CD8-positive, alpha-beta memory T cell (primary cell): ENCODE measurements around the gene SETD5. TPM values are rescaled to one million over a fixed set of nuclear protein-coding genes. Genes with fewer than 3 reads are reported as not detected.

Source experiments
- CTCF ChIA-PET: fragments of 350-600 bp; sonication (Branson Sonifier 250); formaldehyde crosslinking; loops from one replicate; lab custom pipeline; 2021; ENCODE audit warnings: antibody characterized with exemption; lab: Charles Lee
- POLR2A ChIA-PET: fragments of 350-600 bp; sonication (Branson Sonifier 250); formaldehyde crosslinking; loops from one replicate; lab custom pipeline; 2021; ENCODE audit warnings: antibody characterized with exemption; lab: Charles Lee
- DNase-seq, 5 donors: peaks; one replicate each; pipeline versions ENCODE4 v3.0.0 to v3.0.0-alpha.2; 2020 to 2022; ENCODE audit warnings: mixed read lengths in 1 of 5
- H3K27ac ChIP-seq: one replicate; pipeline ENCODE4 v1.7.0; 2013; ENCODE audit warnings: low read depth, mild to moderate bottlenecking, low read length, moderate library complexity
- H3K27me3 ChIP-seq: 2 replicates; pipeline ENCODE4 v1.7.0; 2013; ENCODE audit warnings: low read length, mild to moderate bottlenecking; ENCODE audit not compliant: insufficient read depth, poor library complexity, severe bottlenecking
- H3K36me3 ChIP-seq: 2 replicates; pipeline ENCODE4 v1.7.0; 2013; ENCODE audit warnings: mild to moderate bottlenecking, low read length, moderate library complexity; ENCODE audit not compliant: insufficient read depth
- H3K4me1 ChIP-seq: 2 replicates; pipeline ENCODE4 v1.7.0; 2013; ENCODE audit warnings: mild to moderate bottlenecking, low read length, moderate library complexity; ENCODE audit not compliant: insufficient read depth
- H3K4me3 ChIP-seq: 2 replicates; pipeline ENCODE4 v1.7.0; 2013; ENCODE audit warnings: mild to moderate bottlenecking, low read length
- H3K9me3 ChIP-seq: 2 replicates; pipeline ENCODE4 v1.7.0; 2013; ENCODE audit warnings: mild to moderate bottlenecking, low read length
- H3K27ac Mint-ChIP-seq, 8 donors: one replicate each; pipeline ENCODE4 v1.8.0; 2020 to 2021; ENCODE audit warnings: mixed read lengths in 8 of 8, mild to moderate bottlenecking in 6 of 8, inconsistent platforms in 3 of 8, moderate library complexity in 3 of 8
- H3K27me3 Mint-ChIP-seq, 2 donors: one replicate each; pipeline ENCODE4 v1.8.0; 2020 to 2021; ENCODE audit warnings: mixed read lengths in 2 of 2, mild to moderate bottlenecking in 1 of 2, moderate library complexity in 1 of 2
- H3K36me3 Mint-ChIP-seq, 3 donors: one replicate each; pipeline ENCODE4 v1.8.0; 2020 to 2021; ENCODE audit warnings: mixed read lengths in 3 of 3, inconsistent platforms in 1 of 3, mild to moderate bottlenecking in 1 of 3
- H3K4me1 Mint-ChIP-seq, 3 donors: one replicate each; pipeline ENCODE4 v1.8.0; 2020 to 2021; ENCODE audit warnings: mixed read lengths in 3 of 3, inconsistent platforms in 1 of 3, mild to moderate bottlenecking in 1 of 3
- H3K4me3 Mint-ChIP-seq, 7 donors: one replicate each; pipeline ENCODE4 v1.8.0; 2020 to 2021; ENCODE audit warnings: mixed read lengths in 7 of 7, mild to moderate bottlenecking in 6 of 7, moderate library complexity in 4 of 7, inconsistent platforms in 2 of 7
- H3K9me3 Mint-ChIP-seq, 5 donors: one replicate each; pipeline ENCODE4 v1.8.0; 2020 to 2022; ENCODE audit warnings: mixed read lengths in 5 of 5, mild to moderate bottlenecking in 3 of 5, moderate library complexity in 2 of 5, inconsistent platforms in 1 of 5
- polyA plus RNA-seq: library from polyadenylated mRNA; unstranded; fragments of 300-500 nt; fragmentation: Illumina TruSeq; gene quantifications from one replicate; pipeline ENCODE4 v1.2.3, GENCODE V29; 2021
- total RNA-seq, 2 experiments: library from RNA; stranded (reverse); gene quantifications; one replicate each; pipeline ENCODE4 v1.2.3, GENCODE V29; 2021

Gene SETD5
- total and polyA plus RNA-seq, 3 experiments from 2014 or later, result 40.0 to 97.2 (median 89.8) TPM

- H3K27me3 ChIP-seq, result no peaks in the 10 kb centered on the region
- no peak overlapping the region for H3K27ac ChIP-seq
- Mint-ChIP-seq H3K27me3 (no peaks in the 10 kb centered on the region), H3K27ac (peak overlapping the region in 5 of 8 donors; percentile 6 to 82 (median 38)), H3K4me3 (peak overlapping the region in 2 of 7 donors; percentile 4 to 6), H3K36me3 (peaks cover 0 to 12% (median 3%) of the 10 kb centered on the region in 3 donors), H3K9me3 (no peaks in the 10 kb centered on the region), H3K4me1 (peaks cover 63 to 91% (median 77%) of the 10 kb centered on the region in 3 donors)
- no peak overlapping the region for H3K4me3 ChIP-seq
- CTCF ChIA-PET, result no interaction called here
- peaks cover 60% of the 10 kb centered on the region for H3K4me1 ChIP-seq
- H3K9me3 ChIP-seq, result no peaks in the 10 kb centered on the region
- no peak for DNase-seq
- POLR2A ChIA-PET, result interaction anchor here (0.6 kb wide), 1 partner anchor 738 kb away, joined by 5 read pairs; no protein-coding TSS in a partner anchor
- H3K36me3 ChIP-seq, result no peaks in the 10 kb centered on the region
Measured at GRCh38 chr3:9409981-9410854, 12.8 kb downstream of the SETD5 start.

- peaks cover 60% of the 10 kb centered on the region for H3K4me1 ChIP-seq
- POLR2A ChIA-PET, result interaction anchor here (0.6 kb wide), 1 partner anchor 292 kb away, joined by 3 read pairs; the partner anchor contains the start of gene CPNE9
- no peaks in the 10 kb centered on the region for H3K9me3 ChIP-seq
- H3K4me3 Mint-ChIP-seq, result no peak overlapping the region
- H3K36me3 Mint-ChIP-seq, result peaks cover 0 to 17% (median 3%) of the 10 kb centered on the region in 3 donors
- H3K27me3 ChIP-seq, result no peaks in the 10 kb centered on the region
- H3K4me3 ChIP-seq, result no peak overlapping the region
- H3K27ac Mint-ChIP-seq, result peak overlapping the region in 2 of 8 donors; percentile 29 to 47
- no peak overlapping the region for H3K27ac ChIP-seq
- H3K4me1 Mint-ChIP-seq, result peaks cover 60 to 88% (median 72%) of the 10 kb centered on the region in 3 donors
- no peaks in the 10 kb centered on the region for H3K27me3 Mint-ChIP-seq
- CTCF ChIA-PET, result no interaction called here
- no peak for DNase-seq
- H3K9me3 Mint-ChIP-seq, result no peaks in the 10 kb centered on the region
- H3K36me3 ChIP-seq, result no peaks in the 10 kb centered on the region
Measured at GRCh38 chr3:9411302-9411701, 13.9 kb downstream of the SETD5 start.

- no peaks in the 10 kb centered on the region for H3K36me3 ChIP-seq
- Mint-ChIP-seq H3K4me1 (peaks cover 59 to 88% (median 74%) of the 10 kb centered on the region in 3 donors), H3K36me3 (peaks cover 0 to 17% (median 3%) of the 10 kb centered on the region in 3 donors), H3K4me3 (peak overlapping the region in 3 of 7 donors; percentile 49 to 60 (median 49)), H3K27ac (peak overlapping the region; percentile 31 to 84 (median 62)), H3K27me3 (no peaks in the 10 kb centered on the region), H3K9me3 (no peaks in the 10 kb centered on the region)
- no peaks in the 10 kb centered on the region for H3K27me3 ChIP-seq
- no peak for DNase-seq
- H3K4me1 ChIP-seq, result peaks cover 51% of the 10 kb centered on the region
- H3K4me3 ChIP-seq, result no peak overlapping the region
- POLR2A ChIA-PET, result no interaction called here
- H3K27ac ChIP-seq, result no peak overlapping the region
- no peaks in the 10 kb centered on the region for H3K9me3 ChIP-seq
- CTCF ChIA-PET, result no interaction called here
Measured at GRCh38 chr3:9412293-9412692, 14.9 kb downstream of the SETD5 start.

- Mint-ChIP-seq H3K27me3 (no peaks in the 10 kb centered on the region), H3K9me3 (no peaks in the 10 kb centered on the region), H3K36me3 (peaks cover 0 to 16% (median 6%) of the 10 kb centered on the region in 3 donors), H3K27ac (no peak overlapping the region), H3K4me3 (no peak overlapping the region), H3K4me1 (peaks cover 53 to 83% (median 69%) of the 10 kb centered on the region in 3 donors)
- ChIA-PET POLR2A (no interaction called here), CTCF (no interaction called here)
- H3K4me1 ChIP-seq, result peaks cover 44% of the 10 kb centered on the region
- H3K4me3 ChIP-seq, result no peak overlapping the region
- no peak for DNase-seq
- no peaks in the 10 kb centered on the region for H3K9me3 ChIP-seq
- no peaks in the 10 kb centered on the region for H3K36me3 ChIP-seq
- no peaks in the 10 kb centered on the region for H3K27me3 ChIP-seq
- no peak overlapping the region for H3K27ac ChIP-seq
Measured at GRCh38 chr3:9414826-9415225, 17.4 kb downstream of the SETD5 start.

GRCh38 chr3:9415485-9416138 is 18.2 kb downstream of the SETD5 start:
- DNase-seq, result no peak
- Mint-ChIP-seq H3K9me3 (no peaks in the 10 kb centered on the region), H3K4me3 (peak overlapping the region in 2 of 7 donors; percentile 13 to 20), H3K27me3 (no peaks in the 10 kb centered on the region), H3K4me1 (peaks cover 51 to 83% (median 69%) of the 10 kb centered on the region in 3 donors), H3K36me3 (peaks cover 0 to 16% (median 6%) of the 10 kb centered on the region in 3 donors), H3K27ac (peak overlapping the region; percentile 7 to 75 (median 62))
- no peak overlapping the region for H3K4me3 ChIP-seq
- H3K27me3 ChIP-seq, result no peaks in the 10 kb centered on the region
- no peaks in the 10 kb centered on the region for H3K9me3 ChIP-seq
- no peaks in the 10 kb centered on the region for H3K36me3 ChIP-seq
- peaks cover 41% of the 10 kb centered on the region for H3K4me1 ChIP-seq
- POLR2A ChIA-PET, result interaction anchor here (0.6 kb wide), 1 partner anchor 12 kb away, joined by 3 read pairs; no protein-coding TSS in a partner anchor
- CTCF ChIA-PET, result interaction anchor here (1.9 kb wide), 1 partner anchor 62 kb away, joined by 5 read pairs; no protein-coding TSS in a partner anchor
- H3K27ac ChIP-seq, result no peak overlapping the region

- H3K27me3 Mint-ChIP-seq, result no peaks in the 10 kb centered on the region
- Histone ChIP-seq H3K9me3 (no peaks in the 10 kb centered on the region), H3K27ac (no peak overlapping the region), H3K4me1 (peaks cover 44% of the 10 kb centered on the region), H3K4me3 (no peak overlapping the region), H3K36me3 (no peaks in the 10 kb centered on the region), H3K27me3 (no peaks in the 10 kb centered on the region)
- peak overlapping the region in 1 of 7 donors; percentile 20 for H3K4me3 Mint-ChIP-seq
- H3K9me3 Mint-ChIP-seq, result no peaks in the 10 kb centered on the region
- ChIA-PET POLR2A (interaction anchor here (0.6 kb wide), 1 partner anchor 12 kb away, joined by 3 read pairs; no protein-coding TSS in a partner anchor), CTCF (interaction anchor here (1.9 kb wide), 1 partner anchor 63 kb away, joined by 5 read pairs; no protein-coding TSS in a partner anchor)
- H3K4me1 Mint-ChIP-seq, result peaks cover 53 to 85% (median 74%) of the 10 kb centered on the region in 3 donors
- DNase-seq, result no peak
- H3K36me3 Mint-ChIP-seq, result peaks cover 0 to 16% (median 6%) of the 10 kb centered on the region in 3 donors
- peak overlapping the region in 7 of 8 donors; percentile 7 to 75 (median 64) for H3K27ac Mint-ChIP-seq
Measured at GRCh38 chr3:9416139-9416780, 18.8 kb downstream of the SETD5 start.

- no peak overlapping the region for H3K4me3 Mint-ChIP-seq
- H3K36me3 ChIP-seq, result peaks cover 7% of the 10 kb centered on the region
- peaks cover 44 to 77% (median 76%) of the 10 kb centered on the region in 3 donors for H3K4me1 Mint-ChIP-seq
- no peaks in the 10 kb centered on the region for H3K27me3 Mint-ChIP-seq
- H3K4me3 ChIP-seq, result no peak overlapping the region
- peaks cover 18% of the 10 kb centered on the region for H3K4me1 ChIP-seq
- POLR2A ChIA-PET, result interaction anchor here (0.7 kb wide), 1 partner anchor 26 kb away, joined by 5 read pairs; no protein-coding TSS in a partner anchor
- no peaks in the 10 kb centered on the region for H3K27me3 ChIP-seq
- peaks cover 0 to 32% (median 5%) of the 10 kb centered on the region in 3 donors for H3K36me3 Mint-ChIP-seq
- CTCF ChIA-PET, result interaction anchor here (0.6 to 2.8 kb wide), 4 partner anchors 17 to 71 kb away, joined by 3 to 8 read pairs (median 4); no protein-coding TSS in a partner anchor
- H3K27ac ChIP-seq, result no peak overlapping the region
- H3K9me3 ChIP-seq, result no peaks in the 10 kb centered on the region
- DNase-seq, result no peak
- peak overlapping the region; percentile 47 to 91 (median 66) for H3K27ac Mint-ChIP-seq
- no peaks in the 10 kb centered on the region for H3K9me3 Mint-ChIP-seq
Measured at GRCh38 chr3:9420850-9421549, 23.6 kb downstream of the SETD5 start.
